Measurements from ENCODE around the gene ARHGAP28. TPM values are rescaled to one million over a fixed set of nuclear protein-coding genes. Genes with fewer than 3 reads are reported as not detected.

Gene ARHGAP28, protein sequence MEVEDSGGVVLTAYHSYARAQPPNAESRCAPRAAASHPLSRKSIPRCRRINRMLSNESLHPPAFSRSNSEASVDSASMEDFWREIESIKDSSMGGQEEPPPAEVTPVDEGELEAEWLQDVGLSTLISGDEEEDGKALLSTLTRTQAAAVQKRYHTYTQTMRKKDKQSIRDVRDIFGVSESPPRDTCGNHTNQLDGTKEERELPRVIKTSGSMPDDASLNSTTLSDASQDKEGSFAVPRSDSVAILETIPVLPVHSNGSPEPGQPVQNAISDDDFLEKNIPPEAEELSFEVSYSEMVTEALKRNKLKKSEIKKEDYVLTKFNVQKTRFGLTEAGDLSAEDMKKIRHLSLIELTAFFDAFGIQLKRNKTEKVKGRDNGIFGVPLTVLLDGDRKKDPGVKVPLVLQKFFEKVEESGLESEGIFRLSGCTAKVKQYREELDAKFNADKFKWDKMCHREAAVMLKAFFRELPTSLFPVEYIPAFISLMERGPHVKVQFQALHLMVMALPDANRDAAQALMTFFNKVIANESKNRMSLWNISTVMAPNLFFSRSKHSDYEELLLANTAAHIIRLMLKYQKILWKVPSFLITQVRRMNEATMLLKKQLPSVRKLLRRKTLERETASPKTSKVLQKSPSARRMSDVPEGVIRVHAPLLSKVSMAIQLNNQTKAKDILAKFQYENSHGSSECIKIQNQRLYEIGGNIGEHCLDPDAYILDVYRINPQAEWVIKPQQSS
- polyA plus RNA-seq (2013), result 33.3 and 36.5 TPM in 2 replicates

GRCh38 chr18:6729247-6730091 lies at the start of gene ARHGAP28:
ARHGAP28 (plus strand) TSS chr18:6729716; CDS start chr18:6729822, 106 bp downstream.
- Histone ChIP-seq H2AK5ac (ENCODE audit: low read length) (no peak within 1 kb of the TSS), H3K4ac (ENCODE audit: low read depth, low read length) (no peak within 1 kb of the TSS), H3K23ac (ENCODE audit: low read length) (no peak within 1 kb of the TSS), H2BK120ac (ENCODE audit: insufficient read depth, low read length, poor library complexity) (peak within 1 kb of the TSS; percentile 48), H4K91ac (ENCODE audit: low read depth, low read length) (peak within 1 kb of the TSS; percentile 82), H3K14ac (ENCODE audit: low read length) (peak within 1 kb of the TSS; percentile 69), H3K79me2 (ENCODE audit: control insufficient read depth, insufficient read depth, low read length, poor library complexity) (peaks cover 9% of the 10 kb centered on the region), H4K12ac (ENCODE audit: low read depth, low read length) (peak within 1 kb of the TSS; percentile 28), H3K18ac (ENCODE audit: low read length) (peak within 1 kb of the TSS; percentile 82), H2BK12ac (ENCODE audit: low read length) (peak within 1 kb of the TSS; percentile 23), H3K9ac (ENCODE audit: low read length) (peak within 1 kb of the TSS; percentile 85), H3K27ac (ENCODE audit: low read depth, low read length) (peak within 1 kb of the TSS; percentile 99), H2BK5ac (ENCODE audit: low read depth, low read length, poor library complexity) (peak within 1 kb of the TSS; percentile 68), H3K9me3 (ENCODE audit: insufficient read depth, low read depth, low read length) (no peaks in the 10 kb centered on the region), H3K4me3 (ENCODE audit: low read depth, low read length) (peak within 1 kb of the TSS; percentile 91), H3K4me1 (ENCODE audit: control insufficient read depth in 1 of 2, insufficient read depth in 2 of 2, low read length in 2 of 2) (peaks cover 3 to 8% of the 10 kb centered on the region in 2 experiments), H3K27me3 (ENCODE audit: insufficient read depth, low read length) (no peaks in the 10 kb centered on the region), H3K4me2 (ENCODE audit: low read length) (peak within 1 kb of the TSS; percentile 62), H4K8ac (ENCODE audit: low read depth, low read length) (peak within 1 kb of the TSS; percentile 40), H2AFZ (ENCODE audit: insufficient read depth, low read length, poor library complexity) (peak within 1 kb of the TSS; percentile 51), H3K36me3 (ENCODE audit: control insufficient read depth in 1 of 2, insufficient read depth in 2 of 2, low read length in 2 of 2) (no peaks in the 10 kb centered on the region), H3K79me1 (ENCODE audit: low read length) (peaks cover 9% of the 10 kb centered on the region)
- no CpG with 5 or more reads among the region's 96 CpGs for WGBS (ENCODE audit: extremely low coverage, insufficient coverage, insufficient read length)
- DNase-seq, result peak; percentile 84 to 89

DNA sequence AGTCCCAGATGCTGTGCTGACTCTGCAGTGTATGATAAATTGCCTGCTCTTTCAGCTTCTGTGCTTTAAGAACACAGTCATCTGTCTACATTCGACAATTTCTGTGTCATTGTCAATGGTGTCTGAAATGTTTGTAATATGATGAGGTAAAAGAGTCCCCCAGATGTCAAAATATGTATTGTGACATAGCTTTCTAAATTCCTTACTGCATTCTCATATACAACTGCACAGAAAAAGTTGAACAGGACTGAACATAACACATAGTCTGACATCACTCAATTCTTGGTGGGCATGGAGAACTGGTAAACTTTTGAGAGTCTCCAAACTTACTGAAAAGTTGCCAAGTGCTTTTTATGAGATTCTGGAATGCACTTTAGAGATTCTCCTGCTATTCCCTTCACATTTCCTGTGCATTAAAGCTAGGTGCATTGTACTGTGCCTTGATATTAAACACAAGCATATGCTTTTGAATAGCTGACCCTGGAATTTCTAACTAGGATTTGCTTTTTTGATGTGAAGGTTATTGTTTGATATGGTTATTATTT lies 48.1 kb upstream of the ARHGAP28 start:
- H3K4me3 ChIP-seq (ENCODE audit: low read depth, low read length), result no peak overlapping the region

DNA sequence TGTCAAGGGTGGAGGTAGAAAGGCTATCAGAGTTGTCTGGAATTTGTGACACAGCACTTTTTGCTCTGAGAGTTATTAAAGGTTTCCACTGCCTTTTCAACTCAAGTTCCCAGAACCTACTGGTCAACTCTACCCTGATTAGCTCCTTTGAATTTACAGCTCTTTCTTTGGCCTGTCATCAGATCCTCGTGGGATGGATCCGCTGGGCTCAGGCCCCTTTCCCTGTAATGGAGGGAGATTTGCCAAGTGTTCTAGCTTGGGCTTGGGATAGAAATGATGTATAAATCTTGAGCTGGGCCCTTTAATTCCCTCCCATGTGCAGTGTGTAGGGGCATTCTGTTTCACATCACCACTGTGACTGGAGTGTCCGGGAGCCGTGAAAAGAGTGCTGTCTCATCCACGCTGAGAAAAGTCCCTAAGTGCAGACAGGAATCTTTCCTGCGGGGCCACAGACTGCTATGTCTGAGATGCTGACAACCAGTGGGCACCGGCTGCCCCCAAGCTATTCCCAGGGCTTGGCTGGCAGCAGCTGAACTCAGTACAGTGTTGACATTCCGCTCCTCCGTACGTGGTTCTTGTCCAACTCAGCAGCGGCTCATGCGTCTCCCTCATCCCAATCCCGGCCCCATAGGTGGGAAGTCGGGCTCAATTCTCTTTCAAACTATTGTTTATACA lies 46.9 kb upstream of the ARHGAP28 start:
- Histone ChIP-seq H4K8ac (ENCODE audit: low read depth, low read length) (no peak overlapping the region), H2BK120ac (ENCODE audit: insufficient read depth, low read length, poor library complexity) (peak overlapping the region; percentile 41), H3K4me1 (ENCODE audit: control insufficient read depth in 1 of 2, insufficient read depth in 2 of 2, low read length in 2 of 2) (peaks cover 10 to 11% of the 10 kb centered on the region in 2 experiments), H3K9ac (ENCODE audit: low read length) (no peak overlapping the region), H3K9me3 (ENCODE audit: insufficient read depth, low read depth, low read length) (peaks cover 2% of the 10 kb centered on the region), H3K23ac (ENCODE audit: low read length) (no peak overlapping the region), H3K79me1 (ENCODE audit: low read length) (peaks cover 5% of the 10 kb centered on the region), H3K36me3 (ENCODE audit: control insufficient read depth in 1 of 2, insufficient read depth in 2 of 2, low read length in 2 of 2) (no peaks in the 10 kb centered on the region), H2AK5ac (ENCODE audit: low read length) (no peak overlapping the region), H3K18ac (ENCODE audit: low read length) (peak overlapping the region; percentile 14), H2BK5ac (ENCODE audit: low read depth, low read length, poor library complexity) (peak overlapping the region; percentile 8), H3K4me2 (ENCODE audit: low read length) (peak overlapping the region; percentile 4), H3K4me3 (ENCODE audit: low read depth, low read length) (no peak overlapping the region), H3K79me2 (ENCODE audit: control insufficient read depth, insufficient read depth, low read length, poor library complexity) (no peaks in the 10 kb centered on the region), H2AFZ (ENCODE audit: insufficient read depth, low read length, poor library complexity) (no peak overlapping the region), H3K27me3 (ENCODE audit: insufficient read depth, low read length) (no peaks in the 10 kb centered on the region), H4K91ac (ENCODE audit: low read depth, low read length) (peak overlapping the region; percentile 15), H3K27ac (ENCODE audit: low read depth, low read length) (no peak overlapping the region), H3K14ac (ENCODE audit: low read length) (peak overlapping the region; percentile 61), H3K4ac (ENCODE audit: low read depth, low read length) (no peak overlapping the region), H4K12ac (ENCODE audit: low read depth, low read length) (peak overlapping the region; percentile 47), H2BK12ac (ENCODE audit: low read length) (peak overlapping the region; percentile 10)
- no CpG with 5 or more reads among the region's 14 CpGs for WGBS (ENCODE audit: extremely low coverage, insufficient coverage, insufficient read length)
- DNase-seq, result peak; percentile 66 to 67

More for the DNA sequence above, 48.1 kb upstream of the ARHGAP28 start:
- no peak overlapping the region for H2AFZ ChIP-seq (ENCODE audit: insufficient read depth, low read length, poor library complexity)
- H3K4ac ChIP-seq (ENCODE audit: low read depth, low read length), result no peak overlapping the region
- no peak overlapping the region for H3K23ac ChIP-seq (ENCODE audit: low read length)
- H4K8ac ChIP-seq (ENCODE audit: low read depth, low read length), result no peak overlapping the region
- no CpG with 5 or more reads among the region's 1 CpG for WGBS (ENCODE audit: extremely low coverage, insufficient coverage, insufficient read length)
- DNase-seq, result peak in 1 of 2 donors; percentile 8
- H3K9ac ChIP-seq (ENCODE audit: low read length), result no peak overlapping the region
- H3K27ac ChIP-seq (ENCODE audit: low read depth, low read length), result no peak overlapping the region
- H3K9me3 ChIP-seq (ENCODE audit: insufficient read depth, low read depth, low read length), result peaks cover 2% of the 10 kb centered on the region
- peaks cover 10 to 11% of the 10 kb centered on the region in 2 experiments for H3K4me1 ChIP-seq (ENCODE audit: control insufficient read depth in 1 of 2, insufficient read depth in 2 of 2, low read length in 2 of 2)
- H3K79me2 ChIP-seq (ENCODE audit: control insufficient read depth, insufficient read depth, low read length, poor library complexity), result no peaks in the 10 kb centered on the region
- no peak overlapping the region for H2BK5ac ChIP-seq (ENCODE audit: low read depth, low read length, poor library complexity)
- H3K27me3 ChIP-seq (ENCODE audit: insufficient read depth, low read length), result no peaks in the 10 kb centered on the region
- H4K12ac ChIP-seq (ENCODE audit: low read depth, low read length), result no peak overlapping the region
- no peak overlapping the region for H4K91ac ChIP-seq (ENCODE audit: low read depth, low read length)
- H2BK12ac ChIP-seq (ENCODE audit: low read length), result no peak overlapping the region
- H3K18ac ChIP-seq (ENCODE audit: low read length), result no peak overlapping the region
- H3K79me1 ChIP-seq (ENCODE audit: low read length), result peaks cover 5% of the 10 kb centered on the region
- H3K36me3 ChIP-seq (ENCODE audit: control insufficient read depth in 1 of 2, insufficient read depth in 2 of 2, low read length in 2 of 2), result no peaks in the 10 kb centered on the region
- H3K14ac ChIP-seq (ENCODE audit: low read length), result no peak overlapping the region
- no peak overlapping the region for H2AK5ac ChIP-seq (ENCODE audit: low read length)
- no peak overlapping the region for H3K4me2 ChIP-seq (ENCODE audit: low read length)
- no peak overlapping the region for H2BK120ac ChIP-seq (ENCODE audit: insufficient read depth, low read length, poor library complexity)

Data from trophoblast cell (in vitro differentiated cells and primary cell).